GM21528 (cell line): ENCODE results near the gene RAD51B.

Experiments
- ATAC-seq: cut with Tn5 transposase; IDR thresholded peaks from one replicate; pipeline ENCODE4 v1.9.1; 2021; ENCODE audit warnings: mild to moderate bottlenecking, moderate library complexity; ENCODE audit not compliant: unreplicated experiment, low FRiP score

Gene RAD51B

GRCh38 chr14:68190032-68190431 lies 370.5 kb downstream of the RAD51B start:
- ATAC-seq, result no peak

DNA sequence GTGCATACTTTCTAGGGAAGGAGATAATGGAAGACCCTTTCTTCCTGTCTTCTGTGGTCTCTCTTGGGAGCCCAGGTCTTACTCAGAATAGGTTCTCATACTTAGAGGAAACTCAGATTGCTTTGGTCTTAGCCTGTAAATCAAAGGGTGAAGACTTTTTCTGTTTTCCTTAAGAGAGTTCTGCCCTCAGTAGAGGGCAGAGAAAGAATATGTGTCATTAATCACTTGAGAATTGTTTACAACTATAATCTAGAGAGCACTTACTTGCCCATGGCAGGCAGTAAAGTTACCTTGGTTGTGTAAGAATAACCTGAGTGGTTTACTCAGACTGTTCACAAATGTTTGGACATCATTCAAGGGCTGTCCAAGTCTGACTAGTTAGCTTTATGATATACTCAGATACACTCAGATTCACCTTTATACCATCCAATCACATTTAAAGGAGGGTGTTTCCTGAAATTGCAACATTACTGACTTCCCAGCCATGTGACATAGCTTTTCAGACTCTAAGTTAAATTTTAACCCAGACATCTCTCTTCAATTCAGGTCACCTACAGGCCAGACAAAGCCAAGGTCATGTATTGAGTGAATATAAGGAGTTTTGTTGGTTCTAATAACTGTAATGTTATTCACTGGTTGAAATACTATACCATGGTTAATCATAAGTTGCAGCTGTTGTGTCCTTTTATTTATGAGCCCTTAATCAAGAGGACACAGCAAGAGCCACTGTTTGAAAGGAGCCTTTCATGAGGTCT lies 372.2 kb downstream of the RAD51B start:
- no peak for ATAC-seq

GRCh38 chr14:68192935-68193334 lies 373.4 kb downstream of the RAD51B start:
- ATAC-seq, result no peak

DNA sequence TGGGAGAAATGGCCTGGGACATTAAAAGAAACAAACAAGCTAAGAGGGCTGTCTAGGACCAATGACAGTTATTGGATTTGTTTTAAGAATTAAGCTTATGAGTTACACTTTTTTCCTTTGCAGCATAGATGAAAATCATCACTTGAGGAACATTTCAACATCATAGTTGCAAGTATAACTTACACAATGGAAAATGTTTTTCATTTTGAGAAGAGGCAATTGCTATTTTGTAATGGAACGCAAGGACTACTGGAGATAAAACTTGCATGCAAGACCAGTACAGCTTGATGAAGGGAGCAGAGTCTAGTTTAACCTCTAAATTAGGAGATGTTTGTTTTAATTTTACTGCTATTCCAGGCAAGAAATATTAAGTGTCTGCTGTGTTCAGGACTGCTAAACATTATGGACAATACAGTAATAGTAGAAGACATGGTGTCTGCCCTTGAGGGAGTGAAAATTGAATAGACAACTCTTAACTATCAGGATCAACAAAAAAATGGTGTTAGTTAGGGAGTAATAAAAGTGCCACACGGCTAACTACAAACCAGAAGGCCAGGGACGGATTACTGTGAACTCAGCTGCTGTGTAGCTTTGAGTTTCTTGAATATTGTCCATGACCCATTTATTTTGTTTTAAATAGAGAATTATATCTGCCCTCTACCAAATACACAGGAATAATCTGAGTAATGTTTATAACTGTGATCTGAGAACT lies 374.5 kb downstream of the RAD51B start:
- no peak for ATAC-seq

DNA sequence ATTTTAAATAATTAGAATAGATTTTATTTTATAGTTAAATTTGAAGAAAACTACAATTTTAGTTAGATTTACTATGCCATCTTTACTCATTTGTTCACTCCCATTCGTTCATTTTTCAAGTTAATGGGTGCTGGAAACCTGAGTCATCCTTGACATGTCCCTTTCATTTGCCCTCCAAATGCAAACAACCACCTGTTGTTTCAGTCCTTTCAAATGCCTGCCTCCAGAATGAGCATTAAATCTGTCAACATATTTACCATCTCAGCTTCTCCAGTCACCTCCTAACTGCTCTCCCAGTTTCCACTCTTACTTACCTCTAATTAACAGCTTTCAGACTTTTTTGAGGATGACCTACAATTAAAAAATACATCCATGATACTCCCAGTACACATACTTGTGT lies 375.5 kb downstream of the RAD51B start:
- no peak for ATAC-seq

GRCh38 chr14:68198713-68199495 lies 379.3 kb downstream of the RAD51B start:
- no peak for ATAC-seq

DNA sequence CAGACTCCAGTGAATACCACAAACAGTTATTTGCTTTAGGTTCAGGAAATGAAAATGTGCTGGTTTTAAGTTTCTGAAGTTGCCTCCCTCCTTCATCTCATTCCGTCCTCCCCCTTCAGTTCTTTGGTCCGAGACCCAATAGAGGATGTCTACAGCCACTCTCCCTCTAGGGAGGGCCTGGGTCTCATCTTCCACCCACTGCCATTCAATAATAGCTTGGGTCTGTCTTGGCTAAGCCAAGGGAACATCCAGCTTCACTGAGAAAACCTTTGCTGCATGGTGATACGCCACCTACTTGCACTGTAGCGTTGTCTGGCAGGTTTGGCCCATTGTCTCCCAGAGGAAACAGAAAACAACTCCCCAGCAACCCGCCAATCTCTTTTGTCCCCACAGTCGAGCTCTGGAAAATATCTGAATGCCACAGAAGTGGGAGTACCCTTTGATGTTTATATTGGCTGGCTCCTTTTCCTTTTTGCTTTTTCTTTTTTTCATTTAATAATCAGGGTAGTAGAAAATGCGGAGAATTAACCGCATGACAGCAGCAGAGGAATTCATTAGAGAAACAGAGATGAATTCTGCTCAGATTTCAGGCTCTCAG lies 380.1 kb downstream of the RAD51B start:
- no peak for ATAC-seq

DNA sequence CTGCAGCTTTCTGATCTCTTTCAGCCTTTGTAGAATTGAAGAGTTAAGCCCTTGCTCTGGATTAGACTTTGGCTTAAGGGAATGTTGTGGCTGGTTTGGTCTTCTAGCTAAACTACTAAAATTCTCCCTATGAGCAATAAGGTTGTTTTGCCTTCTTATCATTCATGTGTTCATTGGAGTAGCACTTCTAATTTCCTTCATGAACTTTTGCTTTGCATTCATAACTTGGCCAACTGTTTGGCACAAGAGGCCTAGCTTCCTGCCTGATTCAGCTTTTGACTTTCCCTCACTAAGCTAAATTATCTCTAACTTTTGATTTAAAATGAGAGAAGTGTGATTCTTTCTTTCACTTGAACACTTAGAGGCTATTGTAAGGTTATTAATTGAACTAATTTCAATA lies 384.3 kb downstream of the RAD51B start:
- ATAC-seq, result no peak

DNA sequence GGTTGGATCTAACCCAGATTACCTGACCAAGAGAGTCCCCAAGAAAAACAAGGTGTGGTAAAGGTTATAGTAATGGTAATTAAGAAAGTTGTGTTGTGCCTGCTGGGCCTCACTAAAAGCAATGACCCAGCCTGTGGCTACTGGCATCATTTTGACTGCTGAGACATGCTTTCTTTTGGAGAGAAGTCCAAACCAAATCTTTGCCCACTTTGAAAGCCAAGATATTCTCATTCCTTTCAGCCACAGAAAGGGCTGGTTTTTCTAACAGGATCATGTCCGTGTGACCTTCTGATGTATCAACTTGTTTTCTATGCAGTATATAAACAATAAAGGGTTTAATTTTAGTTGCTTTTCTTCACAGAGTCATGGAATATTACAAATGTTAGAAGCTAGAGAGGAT lies 388.6 kb downstream of the RAD51B start:
- no peak for ATAC-seq

DNA sequence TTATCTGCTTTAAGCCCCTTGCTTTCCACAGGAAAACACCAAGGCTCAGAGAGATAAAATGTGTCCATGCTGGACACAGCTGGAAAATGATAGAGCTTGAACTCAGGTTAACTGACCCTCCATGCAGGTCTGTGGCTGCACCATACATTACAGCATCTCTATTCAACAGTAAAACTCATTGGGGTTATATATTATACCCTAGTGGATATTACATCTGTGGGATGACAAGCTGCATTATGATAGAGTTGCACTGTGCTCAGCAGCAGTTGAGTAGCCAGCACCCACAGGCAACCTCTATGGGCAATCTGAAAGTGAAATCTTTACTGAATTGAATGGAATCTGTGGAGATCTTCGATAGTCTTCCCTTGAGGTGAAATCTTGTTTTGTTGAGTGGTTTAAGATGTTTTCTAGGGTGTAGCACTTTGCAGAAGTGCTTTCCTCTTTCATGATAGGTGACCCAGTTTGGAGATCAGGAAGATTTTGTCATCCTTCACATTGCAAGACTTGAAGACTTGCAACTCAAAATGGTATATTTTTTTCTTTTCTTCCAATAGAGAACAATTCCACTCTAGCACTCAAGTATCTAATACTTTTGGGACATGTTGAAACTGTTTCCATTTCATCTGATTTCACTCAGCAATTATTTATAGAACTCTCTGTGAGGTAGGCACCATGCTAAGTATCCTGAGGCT lies 389.2 kb downstream of the RAD51B start:
- no peak for ATAC-seq

DNA sequence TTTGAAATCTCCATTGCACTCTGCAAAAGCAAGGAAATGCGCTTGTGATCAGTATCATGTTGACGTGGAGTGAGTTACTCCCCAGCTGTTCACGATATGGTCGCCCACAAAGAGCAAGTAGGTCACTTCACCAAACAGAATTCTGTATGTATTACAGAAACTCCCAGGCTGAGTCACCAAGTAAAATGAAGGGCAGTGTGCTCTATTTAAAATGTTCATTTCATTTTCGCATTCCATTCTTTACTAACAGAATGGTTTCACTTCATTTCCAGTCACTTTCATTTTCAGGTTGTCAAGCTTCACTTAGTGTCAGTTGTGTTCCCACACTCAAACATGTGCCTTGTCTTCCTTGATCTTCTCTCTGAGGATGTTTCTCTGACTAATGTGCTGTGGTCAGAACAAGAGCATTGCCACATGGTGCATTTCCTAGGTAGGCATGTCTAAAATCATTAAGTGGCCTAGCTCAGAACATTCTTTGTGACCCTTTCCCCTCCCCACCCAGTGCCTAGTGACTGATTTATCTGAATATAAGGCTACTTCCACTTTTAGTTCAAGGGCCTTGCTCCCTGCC lies 391.2 kb downstream of the RAD51B start:
- peak; percentile 95 for ATAC-seq

- no peak for ATAC-seq
Observed at GRCh38 chr14:68211421-68211820, 391.8 kb downstream of the RAD51B start.

DNA sequence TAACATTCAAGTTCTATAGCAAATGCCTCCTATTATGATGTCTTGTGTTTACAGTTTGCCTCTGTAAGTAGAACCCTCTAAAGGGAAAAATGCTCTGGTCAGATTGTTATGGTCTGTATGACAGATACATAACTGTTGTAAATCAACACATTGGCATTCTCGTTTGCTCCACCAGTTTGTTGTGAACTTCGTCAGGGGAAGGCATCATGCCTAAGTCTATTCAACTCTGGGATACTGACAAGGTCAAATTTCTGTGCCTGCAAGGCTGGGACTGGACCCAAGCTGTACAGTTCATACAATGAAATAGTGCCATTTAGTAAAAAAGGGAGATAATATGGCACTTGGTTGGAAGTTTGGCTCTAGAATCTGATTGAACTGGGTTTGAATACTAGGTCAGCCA lies 392.3 kb downstream of the RAD51B start:
- ATAC-seq, result no peak

GRCh38 chr14:68212361-68212760 lies 392.8 kb downstream of the RAD51B start:
- ATAC-seq, result no peak

DNA sequence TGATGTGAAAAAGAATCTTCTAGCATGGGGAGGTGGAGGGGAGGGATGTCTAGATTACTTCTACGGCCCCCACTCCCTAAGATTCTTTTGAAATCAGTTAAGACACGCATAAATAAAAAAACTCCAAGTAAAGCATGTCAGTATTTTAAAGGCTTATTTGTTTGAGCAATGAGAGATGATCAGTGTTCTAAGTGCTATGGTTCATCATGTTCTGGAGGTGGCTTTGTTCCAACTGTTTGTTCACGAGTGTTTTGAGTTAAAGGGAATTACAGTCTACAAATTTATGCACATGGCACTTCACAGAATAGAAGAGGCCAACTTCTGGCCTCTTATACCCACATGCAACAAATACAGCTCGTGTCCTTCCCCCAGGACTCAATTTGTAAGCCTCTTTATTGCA lies 394.9 kb downstream of the RAD51B start:
- ATAC-seq, result no peak

GRCh38 chr14:68215629-68216028 lies 396.1 kb downstream of the RAD51B start:
- ATAC-seq, result no peak

DNA sequence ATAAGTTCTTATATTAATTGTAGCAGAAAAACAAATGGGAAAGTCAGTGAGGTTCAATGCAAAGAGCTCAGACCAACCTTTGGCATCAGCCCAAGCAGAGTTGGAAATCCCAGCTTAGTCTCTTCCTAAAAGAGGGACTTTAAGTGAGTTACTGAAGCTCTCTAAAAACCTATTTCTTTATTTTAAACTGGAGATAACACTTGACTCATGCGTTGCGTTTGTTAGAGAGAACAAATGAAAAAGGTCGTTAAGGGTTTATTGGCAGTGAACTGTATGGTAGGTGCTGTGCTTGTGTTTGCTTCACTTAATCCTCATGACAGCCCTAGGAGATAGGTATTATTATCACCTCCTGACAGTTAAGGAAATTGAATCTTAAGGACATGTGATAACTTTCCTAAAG lies 396.5 kb downstream of the RAD51B start:
- ATAC-seq, result no peak

- ATAC-seq, result no peak
Observed at GRCh38 chr14:68216957-68217356, 397.4 kb downstream of the RAD51B start.

- no peak for ATAC-seq
Observed at GRCh38 chr14:68217791-68218340, 398.3 kb downstream of the RAD51B start.

GRCh38 chr14:68219407-68219806 lies 399.8 kb downstream of the RAD51B start:
- ATAC-seq, result no peak
